ENCODE results near the gene DOK7.
"Not testable (repeated sequence)": the region's sequence is repeated elsewhere in the genome, so short reads cannot be mapped to it uniquely, and the experiment has no call there.

Gene DOK7

DNA sequence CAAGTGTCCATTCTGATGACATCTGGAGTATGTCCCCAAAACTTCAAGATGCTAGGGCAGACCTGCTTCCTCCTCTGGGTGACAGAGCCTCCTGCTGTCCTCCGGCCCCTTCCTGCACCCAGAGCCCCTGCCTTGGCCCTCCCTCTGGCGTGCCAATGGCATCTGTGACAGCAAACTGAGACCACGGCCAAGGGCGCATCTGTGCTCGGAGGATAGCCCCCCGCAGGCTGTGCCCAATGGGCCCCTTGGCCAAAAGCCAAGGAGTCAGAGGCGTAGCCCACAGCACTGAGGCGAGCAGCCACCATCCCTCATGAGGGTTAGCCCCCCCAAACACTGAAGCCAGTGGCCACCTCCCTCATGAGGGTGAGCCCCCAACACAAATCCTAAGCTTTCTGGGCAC is 61.2 kb downstream of the DOK7 start:
- DNase-seq, result no peak

DNA sequence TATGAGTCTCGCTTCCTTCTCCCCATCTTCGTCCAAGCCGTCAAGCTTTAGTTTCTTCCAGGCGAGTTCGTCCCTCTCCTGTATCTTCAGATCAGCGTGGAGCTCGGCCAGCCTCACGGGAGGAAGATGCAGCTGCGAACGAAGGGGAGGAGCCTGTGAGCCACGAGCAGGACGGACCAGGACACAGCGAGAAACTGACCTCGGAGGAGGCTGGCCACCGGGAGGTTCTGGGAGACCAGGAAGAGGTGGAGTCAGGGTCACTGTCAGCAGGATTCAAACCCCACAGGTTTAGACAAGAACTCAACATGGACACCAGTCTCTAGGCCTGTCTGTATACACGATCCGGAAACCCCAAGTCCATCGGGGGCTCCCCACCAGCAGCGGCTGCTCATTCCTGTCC is 61.8 kb downstream of the DOK7 start:
- DNase-seq, result no peak

DNA sequence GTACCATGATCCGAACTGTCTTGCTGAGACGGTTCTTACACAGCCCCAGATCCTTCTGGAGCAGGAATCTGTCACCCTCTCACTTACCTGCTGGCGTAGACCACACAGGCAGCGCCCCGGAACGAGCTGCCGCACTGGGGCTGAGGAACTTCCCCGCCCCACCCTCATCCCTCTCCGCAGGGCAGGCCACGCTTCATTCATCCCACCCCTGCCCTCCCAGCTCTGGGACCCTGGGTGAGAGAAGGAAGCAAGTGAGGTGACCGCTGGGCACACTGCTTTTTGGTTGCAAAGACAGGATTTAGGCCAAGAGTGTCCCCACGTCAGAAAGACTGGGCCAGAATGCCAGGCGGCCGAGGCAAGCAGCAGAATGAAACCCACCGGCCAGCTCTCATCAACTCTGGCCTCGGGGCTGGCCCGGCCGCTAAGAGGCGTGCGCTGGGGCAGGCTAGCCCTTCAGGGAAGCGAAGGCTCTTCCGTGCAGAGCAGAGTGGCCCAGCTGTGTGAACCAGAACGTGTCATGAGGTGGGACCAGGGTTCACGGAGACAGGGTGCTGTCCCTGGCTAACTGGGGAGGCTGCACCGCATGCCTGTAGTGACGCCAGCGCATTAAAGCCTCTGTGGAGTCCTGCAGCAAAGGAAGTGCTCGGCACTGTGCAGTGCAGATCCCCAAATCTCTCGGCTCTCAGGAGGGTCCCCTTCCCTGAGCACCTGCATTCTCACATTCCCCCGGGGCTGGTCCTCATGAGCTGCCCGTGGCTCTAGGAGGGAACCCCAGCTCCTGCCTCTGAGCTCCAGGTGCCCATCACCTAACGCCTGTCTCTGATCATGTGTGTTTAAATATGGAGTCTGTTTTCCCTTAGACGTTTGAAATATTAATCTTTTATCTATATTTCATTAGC is 62.7 kb downstream of the DOK7 start:
- DNase-seq, result no peak

- no peak for DNase-seq
Observed at GRCh38 chr4:3526456-3526855, 63.4 kb downstream of the DOK7 start.

GRCh38 chr4:3527101-3527913 is 64.2 kb downstream of the DOK7 start:
- DNase-seq, result peak in 1 of 2 experiments; percentile 41

DNA sequence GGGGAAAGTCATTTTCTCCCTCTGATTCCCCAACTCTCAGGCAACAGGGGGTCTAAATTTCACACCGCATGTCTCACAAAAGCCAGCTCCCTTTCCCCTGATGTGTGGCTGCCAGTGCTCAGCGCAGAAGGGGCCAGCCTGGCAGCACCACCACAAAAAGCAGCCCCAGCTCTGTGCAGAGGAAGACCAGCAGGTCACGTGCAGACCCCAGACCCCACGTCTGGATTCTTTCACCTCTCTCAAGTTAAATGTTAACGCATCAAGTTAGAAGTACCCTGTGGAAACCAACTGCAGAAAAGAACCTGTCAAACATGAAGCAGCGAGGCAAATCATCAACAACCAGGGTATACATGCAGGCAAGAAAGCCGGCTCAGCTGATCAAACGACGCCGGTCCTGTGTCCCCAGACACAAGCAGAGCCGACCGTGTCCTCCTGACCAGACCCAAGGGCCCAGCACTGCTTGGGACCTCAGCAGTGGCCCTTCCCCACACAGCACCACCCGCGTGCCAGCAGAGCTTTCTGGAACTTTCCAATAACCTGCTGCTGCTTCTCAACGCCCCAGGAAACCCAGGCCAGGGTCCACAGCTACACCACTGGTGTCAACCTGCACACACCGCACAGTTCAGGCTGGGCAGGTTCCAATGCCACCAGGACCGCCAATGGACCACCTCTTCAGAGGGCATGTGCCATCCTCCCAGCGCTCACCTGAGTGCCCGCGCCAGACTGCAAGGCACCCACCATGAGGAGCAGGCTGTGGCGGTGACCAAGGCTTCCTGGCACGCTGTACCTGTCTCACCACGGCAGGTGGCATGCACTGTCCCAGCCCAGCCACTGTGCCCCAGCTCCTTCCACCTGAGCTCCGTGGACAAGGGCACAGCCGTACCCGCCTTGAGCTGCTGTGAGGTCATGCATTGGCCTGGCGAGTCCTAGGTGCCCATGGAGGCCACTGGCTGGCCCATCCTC is 65.1 kb downstream of the DOK7 start:
- DNase-seq, result no peak

DNA sequence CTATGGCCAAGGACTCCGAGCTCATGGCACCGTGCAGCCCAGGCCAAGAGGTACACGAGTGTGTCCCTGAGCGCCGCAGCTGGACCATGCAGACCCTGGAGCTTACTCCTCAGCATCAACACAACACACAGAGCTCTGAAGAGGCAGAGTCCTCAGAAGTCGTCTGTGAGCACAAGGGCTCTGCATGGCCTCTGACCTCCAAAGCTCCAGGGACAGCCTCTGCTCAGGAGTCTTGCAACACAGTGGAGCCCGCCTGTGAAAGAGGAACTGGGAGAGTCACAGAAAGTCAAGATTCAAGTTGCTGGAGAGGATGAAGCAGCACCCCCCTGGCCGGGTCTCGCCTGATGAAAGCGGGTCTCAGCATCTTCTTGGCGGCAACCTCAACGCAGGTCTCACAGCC is 66.3 kb downstream of the DOK7 start:
- DNase-seq, result no peak

- DNase-seq, result no peak
Observed at GRCh38 chr4:3530051-3530450, 66.9 kb downstream of the DOK7 start.

DNA sequence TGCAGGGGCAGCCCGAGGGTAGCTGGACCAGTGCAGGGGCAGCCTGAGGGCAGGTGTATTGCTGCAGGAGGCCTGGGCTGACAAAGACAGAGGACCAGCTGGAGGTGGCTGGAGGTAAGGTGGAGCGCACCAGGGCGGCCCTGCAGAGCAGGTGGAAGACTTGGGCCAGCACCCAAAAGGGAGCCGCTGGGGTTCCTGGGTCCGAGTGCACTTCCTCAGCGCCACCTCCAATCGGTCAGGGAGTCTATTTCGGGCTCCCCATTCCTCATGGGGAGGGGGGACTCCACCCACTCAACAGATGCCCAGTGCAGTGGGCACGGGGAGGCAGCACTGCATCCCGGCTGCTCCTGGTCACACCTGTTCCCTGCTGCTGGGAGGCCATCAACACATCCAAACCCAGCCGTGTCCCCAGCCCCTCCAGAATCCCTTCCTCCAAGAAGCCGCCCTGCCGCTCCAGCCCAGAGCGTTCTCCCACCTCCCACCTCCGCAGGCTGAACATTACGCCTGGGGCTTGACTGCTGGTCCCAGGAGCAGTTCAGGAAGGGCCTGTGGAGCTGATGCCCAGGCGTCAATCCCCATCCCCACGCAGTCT is 67.7 kb downstream of the DOK7 start:
- DNase-seq, result peak in 1 of 2 experiments; percentile 5

- DNase-seq, result no peak
Observed at GRCh38 chr4:3531318-3531878, 68.3 kb downstream of the DOK7 start.

DNA sequence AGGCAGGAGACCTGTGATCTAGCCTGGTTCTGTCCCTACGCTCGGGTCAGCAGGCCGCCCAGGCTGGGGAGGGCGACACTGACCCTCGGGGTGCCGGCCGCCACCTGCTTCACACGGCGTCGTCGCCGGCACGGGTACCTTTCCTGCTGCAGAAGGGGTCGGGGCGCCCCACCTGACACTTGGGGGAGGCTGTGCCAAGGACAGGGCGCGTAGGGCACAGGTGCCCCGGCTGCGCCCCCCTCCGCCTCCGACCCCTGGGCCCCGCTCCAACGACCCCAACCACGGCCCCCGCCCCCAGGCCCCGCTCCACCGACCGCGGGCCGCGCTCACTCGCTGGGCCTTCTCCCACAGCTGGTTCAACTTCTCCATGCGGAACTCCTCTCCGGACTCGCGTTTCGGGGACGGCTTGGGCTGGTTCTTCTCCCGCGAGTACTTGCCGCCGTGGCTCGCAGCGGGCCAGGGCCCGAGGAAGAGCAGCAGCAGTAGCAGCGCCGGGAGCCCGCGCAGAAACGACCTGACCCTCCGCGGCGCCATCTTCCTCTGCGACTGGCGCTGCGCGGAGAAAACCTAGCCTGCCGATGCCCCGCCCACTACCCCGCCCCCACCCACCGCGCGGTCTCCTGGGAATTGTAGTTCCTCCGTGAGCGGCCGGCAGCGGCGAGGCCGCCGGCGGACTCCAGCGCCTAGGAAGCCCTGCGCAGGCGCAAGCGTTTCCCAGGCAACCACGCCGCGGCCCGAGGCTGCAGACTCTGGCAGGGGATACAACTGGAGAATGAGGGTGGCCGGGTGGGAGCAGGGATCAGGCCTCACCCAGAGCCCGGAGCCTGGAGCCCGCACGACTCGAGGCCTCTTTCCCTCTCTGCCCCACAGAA is 69.0 kb downstream of the DOK7 start, which contains the start of gene LRPAP1:
TSS of gene LRPAP1 (minus strand) at position 544 of the 872 bp plus-strand sequence. CDS start at position 534, 10 bp downstream.
- peak; percentile 91 to 92 for DNase-seq

DNA sequence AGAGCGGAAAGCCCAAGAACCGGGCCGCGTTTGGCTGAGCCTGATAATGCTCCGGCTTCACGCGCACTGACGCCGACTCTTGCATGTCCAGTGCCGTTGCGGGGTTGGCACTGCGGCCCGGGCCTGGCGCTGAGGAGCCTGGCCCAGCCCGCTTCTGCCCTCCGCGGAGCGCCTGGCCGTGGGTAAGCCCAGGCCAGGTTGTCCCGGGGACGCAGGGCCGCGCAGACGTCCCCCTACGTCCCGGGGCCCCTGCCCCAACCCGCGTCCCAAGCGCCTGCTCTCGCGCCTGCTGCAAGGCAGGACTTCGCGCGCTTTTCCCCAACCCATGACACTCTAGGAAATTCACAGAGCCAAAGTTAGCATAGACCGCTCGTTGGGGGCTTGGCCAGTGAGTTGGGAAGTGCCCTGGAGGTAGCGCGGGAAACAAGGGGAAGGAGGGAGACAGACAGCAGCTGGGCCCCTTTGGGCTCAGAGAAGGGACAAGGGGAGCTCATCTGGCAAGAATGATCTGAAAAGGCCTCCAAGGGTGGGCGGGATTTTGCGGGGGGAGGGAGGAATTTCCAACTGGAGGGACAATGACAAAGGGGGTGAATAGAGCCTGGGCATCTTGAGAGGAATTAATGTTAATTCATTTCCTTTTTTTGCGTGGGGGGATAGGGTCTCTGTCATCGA is 69.8 kb downstream of the DOK7 start:
- no peak for DNase-seq

DNA sequence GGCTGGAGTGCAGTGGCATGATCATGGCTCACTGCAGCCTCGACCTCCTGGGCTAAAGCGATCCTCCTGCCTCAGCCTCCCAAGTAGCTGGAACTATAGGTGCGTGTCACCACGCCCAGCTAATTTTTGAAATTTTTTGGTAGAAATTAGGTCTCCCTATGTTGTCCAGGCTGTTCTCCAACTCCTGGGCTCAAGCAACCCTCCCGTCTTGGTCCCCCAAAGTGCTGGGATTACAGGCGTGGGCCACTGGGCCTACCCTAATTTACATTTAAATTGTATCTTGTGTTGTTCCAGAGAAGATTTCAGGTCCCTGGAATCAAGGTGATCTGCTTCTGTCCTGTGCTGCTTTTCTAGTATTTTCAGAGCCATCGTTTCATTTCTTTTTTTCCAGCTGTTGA is 70.3 kb downstream of the DOK7 start:
- DNase-seq, result no peak

- DNase-seq, result not testable (repeated sequence)
Observed at GRCh38 chr4:3535812-3536211, 72.7 kb downstream of the DOK7 start.

DNA sequence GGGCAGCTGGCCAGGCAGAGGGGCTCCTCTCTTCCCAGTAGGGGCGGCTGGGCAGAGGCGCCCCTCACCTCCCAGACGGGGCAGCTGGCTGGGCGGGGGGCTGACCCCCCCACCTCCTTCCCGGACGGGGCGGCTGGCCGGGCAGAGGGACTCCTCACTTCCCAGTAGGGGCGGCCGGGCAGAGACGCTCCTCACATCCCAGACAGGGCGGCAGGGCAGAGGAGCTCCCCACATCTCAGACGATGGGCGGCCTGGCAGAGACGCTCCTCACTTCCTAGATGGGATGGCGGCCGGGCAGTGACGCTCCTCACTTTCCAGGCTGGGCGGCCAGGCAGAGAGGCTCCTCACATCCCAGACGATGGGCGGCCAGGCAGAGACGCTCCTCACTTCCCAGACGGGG is 75.8 kb downstream of the DOK7 start:
- not testable (repeated sequence) for DNase-seq

DNA sequence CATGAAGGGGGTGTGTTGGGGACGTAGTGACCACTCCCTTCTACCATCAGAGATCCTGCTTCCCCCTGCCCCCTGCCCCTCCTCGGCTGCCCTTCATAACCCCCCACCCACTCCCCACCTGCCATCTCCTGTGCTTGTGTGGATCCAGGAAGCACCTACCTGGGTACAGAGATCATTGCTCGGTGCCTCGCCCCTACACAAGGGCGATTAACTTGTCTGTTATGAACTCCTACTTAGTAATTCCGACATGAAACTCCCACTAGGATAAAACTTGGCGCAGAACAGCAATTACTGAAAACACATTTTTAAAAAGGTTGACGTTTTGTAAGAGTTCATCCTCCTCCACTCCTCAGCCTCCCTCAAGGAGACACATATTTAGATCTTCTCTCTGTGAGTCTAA is 80.3 kb downstream of the DOK7 start:
- not testable (repeated sequence) for DNase-seq

Measured in NCI-H2081 (cell line).